C4-2B (cell line): Measurements from ENCODE around the gene KNOP1.

ENCODE experiments used
- H3K27ac ChIP-seq: fragments of 450-650 bp; 2 replicates; pipeline ENCODE4 v1.5.1; 2017
- CTCF ChIP-seq: fragments of 450-650 bp; conservative IDR thresholded peaks from 2 replicates; pipeline ENCODE4 v1.5.1; 2017; ENCODE audit warnings: mild to moderate bottlenecking
- ZFX ChIP-seq: fragments of 450-650 bp; IDR thresholded peaks from 2 replicates; pipeline ENCODE4 v1.6.1; 2017

Gene KNOP1

GRCh38 chr16:19757762-19758595, 40.0 kb upstream of the KNOP1 start:
- H3K27ac ChIP-seq, result no peak overlapping the region
- TF ChIP-seq ZFX (no peak), CTCF (no peak)

GRCh38 chr16:19757026-19757425, 39.0 kb upstream of the KNOP1 start:
- no peak for TF ChIP-seq ZFX
- TF ChIP-seq CTCF, result no peak

GRCh38 chr16:19755268-19755667, 37.2 kb upstream of the KNOP1 start:
- H3K27ac ChIP-seq, result no peak overlapping the region
- TF ChIP-seq CTCF (no peak), ZFX (no peak)

More at GRCh38 chr16:19757026-19757425, 39.0 kb upstream of the KNOP1 start:
- no peak overlapping the region for H3K27ac ChIP-seq

GRCh38 chr16:19754644-19755036, 36.6 kb upstream of the KNOP1 start:
- no peak overlapping the region for H3K27ac ChIP-seq
- no peak for TF ChIP-seq CTCF
- TF ChIP-seq ZFX, result no peak

- 0 out of 2 replicates have a peak overlapping the region, but pooled peaks have one; percentile 17 for H3K27ac ChIP-seq
- TF ChIP-seq CTCF, result no peak
- no peak for TF ChIP-seq ZFX
These were observed 36.0 kb upstream of the KNOP1 start for GRCh38 chr16:19753815-19754643.

GRCh38 chr16:19751478-19752385, 33.7 kb upstream of the KNOP1 start:
- no peak overlapping the region for H3K27ac ChIP-seq
- no peak for TF ChIP-seq CTCF
- TF ChIP-seq ZFX, result no peak
